ENCODE results near the gene OR2AE1. TPM values are rescaled to one million over a fixed set of nuclear protein-coding genes. Genes with fewer than 3 reads are reported as not detected.
"Not testable (repeated sequence)": the region's sequence is repeated elsewhere in the genome, so short reads cannot be mapped to it uniquely, and the experiment has no call there.

OR2AE1 gene
- total and polyA plus RNA-seq, 3 experiments from 2014 or later = 0.26 TPM; not detected in 2

DNA sequence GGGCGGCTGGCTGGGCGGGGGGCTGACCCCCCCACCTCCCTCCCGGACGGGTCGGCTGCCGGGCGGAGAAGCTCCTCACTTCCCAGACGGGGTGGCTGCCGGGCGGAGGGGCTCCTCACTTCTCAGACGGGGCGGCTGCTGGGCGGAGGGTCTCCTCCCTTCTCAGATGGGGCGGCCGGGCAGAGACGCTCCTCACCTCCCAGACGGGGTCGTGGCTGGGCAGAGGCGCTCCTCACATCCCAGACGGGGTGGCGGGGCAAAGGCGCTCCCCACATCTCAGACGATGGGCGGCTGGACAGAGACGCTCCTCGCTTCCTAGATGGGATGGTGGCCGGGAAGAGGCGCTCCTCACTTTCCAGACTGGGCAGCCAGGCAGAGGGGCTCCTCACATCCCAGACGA lies 11.5 kb upstream of the OR2AE1 start:
- H3K27ac Mint-ChIP-seq; H3K4me3 Mint-ChIP-seq; H3K4me1 ChIP-seq (ENCODE audit: insufficient read depth, low read length); H3K4me1 Mint-ChIP-seq; DNase-seq; CTCF ChIA-PET; H3K27me3 Mint-ChIP-seq; H3K27ac ChIP-seq (ENCODE audit: low read depth, low read length); H3K9me3 ChIP-seq (ENCODE audit: low read length); H3K27me3 ChIP-seq (ENCODE audit: insufficient read depth, low read length, poor library complexity, severe bottlenecking); POLR2A ChIA-PET; H3K9me3 Mint-ChIP-seq; H3K4me3 ChIP-seq (ENCODE audit: low read length); H3K36me3 ChIP-seq (ENCODE audit: insufficient read depth, low read length): not testable (repeated sequence)
- peaks cover 21 to 45% (median 29%) of the 10 kb centered on the region in 3 donors for H3K36me3 Mint-ChIP-seq

DNA sequence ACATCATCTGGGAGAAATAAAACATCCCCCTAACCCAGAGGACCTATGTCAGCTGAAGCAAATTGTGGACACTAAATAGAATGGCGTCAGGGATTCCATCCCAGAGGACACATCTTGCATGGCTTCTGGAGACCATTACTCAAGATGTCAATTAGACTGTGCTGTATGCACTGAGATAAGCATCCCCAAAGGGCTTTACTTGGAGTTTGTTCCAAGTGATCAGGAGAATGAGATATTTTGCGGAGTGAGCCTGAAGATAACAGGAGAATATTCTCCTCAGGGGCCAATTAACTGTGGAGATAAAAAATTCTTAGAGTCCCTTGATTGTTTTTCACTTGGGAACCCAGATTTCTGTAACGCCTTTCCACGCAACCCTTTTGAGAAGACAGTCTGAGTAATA lies 4.5 kb upstream of the OR2AE1 start:
- H3K9me3 ChIP-seq (ENCODE audit: low read length) = no peaks in the 10 kb centered on the region
- Mint-ChIP-seq H3K36me3 (peaks cover 0 to 5% (median 0%) of the 10 kb centered on the region in 3 donors), H3K4me3 (no peak overlapping the region), H3K27ac (no peak overlapping the region), H3K4me1 (peaks cover 0 to 2% (median 0%) of the 10 kb centered on the region in 3 donors), H3K27me3 (no peaks in the 10 kb centered on the region), H3K9me3 (no peaks in the 10 kb centered on the region)
- no peaks in the 10 kb centered on the region for H3K36me3 ChIP-seq (ENCODE audit: insufficient read depth, low read length)
- no peak overlapping the region for H3K4me3 ChIP-seq (ENCODE audit: low read length)
- no peaks in the 10 kb centered on the region for H3K27me3 ChIP-seq (ENCODE audit: insufficient read depth, low read length, poor library complexity, severe bottlenecking)
- CTCF ChIA-PET = no interaction called here
- POLR2A ChIA-PET = interaction anchor here (0.7 kb wide), 1 partner anchor 219 kb away, joined by 3 read pairs; no protein-coding TSS in a partner anchor
- H3K4me1 ChIP-seq (ENCODE audit: insufficient read depth, low read length) = no peaks in the 10 kb centered on the region
- DNase-seq = no peak
- no peak overlapping the region for H3K27ac ChIP-seq (ENCODE audit: low read depth, low read length)

DNA sequence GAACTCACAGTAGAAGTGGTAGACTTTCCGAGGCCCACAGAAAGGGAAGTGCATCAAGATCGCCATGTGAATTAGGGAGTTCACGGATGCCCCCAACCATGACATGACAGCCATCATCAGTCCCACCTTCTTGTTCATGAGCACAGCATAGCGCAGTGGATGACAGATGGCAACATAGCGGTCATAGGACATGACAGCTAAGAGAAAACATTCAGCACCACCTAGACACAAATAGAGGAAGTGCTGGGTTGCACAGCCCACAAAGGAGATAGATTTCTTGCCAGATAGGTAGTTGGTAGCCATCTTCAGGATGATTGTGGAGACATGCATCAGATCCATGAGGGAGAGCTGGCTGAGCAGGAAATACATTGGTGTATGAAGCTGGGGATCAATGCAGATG lies 342 bp downstream of the OR2AE1 start:
- H3K4me1 ChIP-seq (ENCODE audit: insufficient read depth, low read length) = no peaks in the 10 kb centered on the region
- no peak overlapping the region for H3K4me3 Mint-ChIP-seq
- H3K4me3 ChIP-seq (ENCODE audit: low read length) = no peak overlapping the region
- H3K27ac Mint-ChIP-seq = no peak overlapping the region
- no peak overlapping the region for H3K27ac ChIP-seq (ENCODE audit: low read depth, low read length)
- H3K4me1 Mint-ChIP-seq = no peaks in the 10 kb centered on the region
- ChIA-PET CTCF (no interaction called here), POLR2A (no interaction called here)
- no peaks in the 10 kb centered on the region for H3K9me3 ChIP-seq (ENCODE audit: low read length)
- H3K27me3 ChIP-seq (ENCODE audit: insufficient read depth, low read length, poor library complexity, severe bottlenecking) = no peaks in the 10 kb centered on the region
- no peaks in the 10 kb centered on the region for H3K9me3 Mint-ChIP-seq
- H3K27me3 Mint-ChIP-seq = peaks cover 0 to under 1% of the 10 kb centered on the region in 2 donors
- H3K36me3 ChIP-seq (ENCODE audit: insufficient read depth, low read length) = no peaks in the 10 kb centered on the region
- H3K36me3 Mint-ChIP-seq = peaks cover 0 to 5% (median 2%) of the 10 kb centered on the region in 3 donors
- DNase-seq = no peak

DNA sequence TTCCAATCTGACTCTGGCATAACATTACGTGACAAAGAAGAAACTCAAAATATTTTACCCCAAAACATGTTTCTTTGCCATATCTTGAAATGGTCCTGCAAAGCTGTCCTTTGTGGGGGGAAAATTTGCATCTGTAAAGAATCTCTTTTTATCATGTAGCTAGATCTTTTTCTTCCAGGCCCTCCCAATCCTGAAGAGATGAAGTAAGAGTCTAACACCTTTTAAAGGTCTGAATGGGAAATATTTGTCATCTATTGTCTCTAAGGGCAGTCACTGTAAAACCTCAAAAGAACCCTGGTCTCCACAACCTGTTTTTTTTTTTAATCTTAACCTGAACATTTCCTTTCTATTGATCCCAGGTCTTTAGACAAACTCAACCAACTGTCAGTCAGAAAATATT lies 8.6 kb downstream of the OR2AE1 start:
- peaks cover 0 to 6% (median 3%) of the 10 kb centered on the region in 5 donors for H3K9me3 Mint-ChIP-seq
- H3K4me1 Mint-ChIP-seq = no peaks in the 10 kb centered on the region
- Histone ChIP-seq H3K36me3 (ENCODE audit: insufficient read depth, low read length) (no peaks in the 10 kb centered on the region), H3K27me3 (ENCODE audit: insufficient read depth, low read length, poor library complexity, severe bottlenecking) (peaks cover 4% of the 10 kb centered on the region), H3K4me3 (ENCODE audit: low read length) (no peak overlapping the region), H3K9me3 (ENCODE audit: low read length) (no peaks in the 10 kb centered on the region), H3K27ac (ENCODE audit: low read depth, low read length) (no peak overlapping the region), H3K4me1 (ENCODE audit: insufficient read depth, low read length) (no peaks in the 10 kb centered on the region)
- peaks cover 0 to 6% (median 1%) of the 10 kb centered on the region in 3 donors for H3K36me3 Mint-ChIP-seq
- no peak for DNase-seq
- H3K4me3 Mint-ChIP-seq = no peak overlapping the region
- ChIA-PET POLR2A (no interaction called here), CTCF (no interaction called here)
- H3K27ac Mint-ChIP-seq = peak overlapping the region in 1 of 8 donors; percentile 68
- H3K27me3 Mint-ChIP-seq = peaks cover 5 to 47% of the 10 kb centered on the region in 2 donors

DNA sequence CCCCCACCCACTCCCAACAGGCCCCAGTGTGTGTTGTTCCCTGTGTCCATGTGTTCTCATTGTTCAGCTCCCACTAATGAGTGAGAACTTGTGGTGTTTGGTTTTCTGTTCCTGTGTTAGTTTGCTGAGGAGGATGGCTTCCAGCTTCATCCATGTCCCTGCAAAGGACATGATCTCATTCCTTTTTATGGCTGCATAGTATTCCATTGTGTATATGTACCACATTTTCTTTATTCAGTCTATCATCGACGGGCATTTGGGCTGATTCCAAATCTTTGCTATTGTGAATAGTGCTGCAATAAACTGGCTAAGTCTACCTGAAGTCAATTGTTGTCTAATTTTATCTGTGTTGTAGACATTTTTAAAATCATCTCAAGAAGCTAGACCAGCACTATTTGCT lies 9.4 kb downstream of the OR2AE1 start:
- POLR2A ChIA-PET; DNase-seq; H3K9me3 Mint-ChIP-seq; H3K27ac ChIP-seq (ENCODE audit: low read depth, low read length); H3K36me3 ChIP-seq (ENCODE audit: insufficient read depth, low read length); H3K27ac Mint-ChIP-seq; H3K27me3 ChIP-seq (ENCODE audit: insufficient read depth, low read length, poor library complexity, severe bottlenecking); H3K4me3 ChIP-seq (ENCODE audit: low read length); H3K36me3 Mint-ChIP-seq; H3K4me1 Mint-ChIP-seq; H3K9me3 ChIP-seq (ENCODE audit: low read length); CTCF ChIA-PET; H3K4me3 Mint-ChIP-seq; H3K4me1 ChIP-seq (ENCODE audit: insufficient read depth, low read length): not testable (repeated sequence)
- H3K27me3 Mint-ChIP-seq = peaks cover 7 to 54% of the 10 kb centered on the region in 2 donors

DNA sequence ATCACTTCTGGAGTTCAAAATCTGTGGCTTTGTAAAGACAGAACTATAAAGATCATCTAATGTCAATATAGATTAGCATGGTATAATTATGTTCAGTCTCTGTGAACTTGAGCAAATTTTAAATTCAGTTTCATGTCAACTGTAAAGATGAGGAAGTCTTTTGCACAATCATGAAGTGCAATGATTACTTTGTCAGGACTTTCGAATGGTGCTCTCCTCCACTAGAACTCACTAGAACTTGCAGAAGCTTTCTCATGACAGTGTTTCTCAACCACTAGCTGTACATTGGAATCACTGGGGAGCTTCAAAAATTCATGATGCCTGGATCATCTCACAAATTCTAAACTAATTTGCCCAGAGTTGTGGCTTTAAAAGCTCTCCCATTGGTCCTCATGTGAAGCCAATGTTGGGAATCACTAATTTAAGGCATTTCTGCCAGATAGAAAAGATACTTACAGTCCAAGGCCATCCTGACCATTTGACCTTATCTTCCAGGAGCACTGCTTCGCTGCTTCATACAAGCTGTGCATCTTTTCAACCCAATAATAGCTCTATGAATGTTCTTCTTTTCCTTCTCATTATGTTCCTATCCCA lies 12.9 kb downstream of the OR2AE1 start:
- Mint-ChIP-seq H3K9me3 (peaks cover 0 to 6% (median 3%) of the 10 kb centered on the region in 5 donors), H3K27ac (no peak overlapping the region), H3K27me3 (peaks cover 8 to 69% of the 10 kb centered on the region in 2 donors), H3K4me1 (no peaks in the 10 kb centered on the region), H3K4me3 (no peak overlapping the region), H3K36me3 (peaks cover 0 to 6% (median 0%) of the 10 kb centered on the region in 3 donors)
- no peak for DNase-seq
- H3K9me3 ChIP-seq (ENCODE audit: low read length) = no peaks in the 10 kb centered on the region
- H3K36me3 ChIP-seq (ENCODE audit: insufficient read depth, low read length) = no peaks in the 10 kb centered on the region
- ChIA-PET CTCF (no interaction called here), POLR2A (no interaction called here)
- no peaks in the 10 kb centered on the region for H3K4me1 ChIP-seq (ENCODE audit: insufficient read depth, low read length)
- H3K27me3 ChIP-seq (ENCODE audit: insufficient read depth, low read length, poor library complexity, severe bottlenecking) = peaks cover 4% of the 10 kb centered on the region
- H3K4me3 ChIP-seq (ENCODE audit: low read length) = no peak overlapping the region
- H3K27ac ChIP-seq (ENCODE audit: low read depth, low read length) = no peak overlapping the region

DNA sequence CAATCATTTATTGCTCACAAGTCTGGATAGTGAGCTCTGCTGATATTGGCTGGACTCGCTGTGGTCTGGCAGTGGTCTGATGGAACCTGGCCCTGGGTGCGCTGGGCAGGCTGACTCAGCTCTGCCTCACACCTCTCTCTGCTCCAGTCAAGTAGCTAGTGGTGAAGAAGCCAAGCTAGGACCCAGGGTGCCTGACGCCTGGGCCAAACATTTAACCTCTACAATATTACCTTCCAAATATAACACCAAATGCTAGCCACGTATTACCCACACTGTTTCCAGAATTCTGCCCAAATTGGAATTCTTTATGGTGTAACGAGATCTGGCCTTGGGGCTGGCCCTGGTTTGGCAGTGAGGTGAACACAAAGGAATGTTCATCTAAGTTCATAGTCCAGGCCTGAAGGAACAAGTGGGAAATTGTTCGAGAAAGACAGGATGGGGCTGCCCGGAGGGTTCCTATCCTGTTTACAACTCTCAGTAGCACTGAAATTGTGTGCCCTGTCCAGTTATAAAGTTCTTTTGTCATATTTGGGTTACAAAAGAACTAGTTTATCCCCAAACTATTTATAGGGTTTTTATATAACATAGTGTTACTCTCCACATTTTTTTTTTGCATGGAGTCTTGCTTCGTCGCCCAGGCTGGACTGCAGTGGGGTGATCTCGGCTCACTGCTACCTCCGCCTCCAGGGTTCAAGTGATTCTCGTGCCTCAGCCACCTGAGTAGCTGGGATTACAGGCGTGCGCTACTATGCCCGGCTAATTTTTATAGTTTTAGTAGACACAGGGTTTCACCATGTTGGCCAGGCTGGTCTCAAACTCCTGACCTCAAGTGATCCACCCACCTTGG lies 16.3 kb downstream of the OR2AE1 start:
- Histone ChIP-seq H3K27me3 (ENCODE audit: insufficient read depth, low read length, poor library complexity, severe bottlenecking) (no peaks in the 10 kb centered on the region), H3K27ac (ENCODE audit: low read depth, low read length) (no peak overlapping the region), H3K4me3 (ENCODE audit: low read length) (no peak overlapping the region), H3K36me3 (ENCODE audit: insufficient read depth, low read length) (no peaks in the 10 kb centered on the region), H3K4me1 (ENCODE audit: insufficient read depth, low read length) (no peaks in the 10 kb centered on the region), H3K9me3 (ENCODE audit: low read length) (no peaks in the 10 kb centered on the region)
- CTCF ChIA-PET = no interaction called here
- no peaks in the 10 kb centered on the region for H3K36me3 Mint-ChIP-seq
- POLR2A ChIA-PET = no interaction called here
- no peak overlapping the region for H3K27ac Mint-ChIP-seq
- DNase-seq = no peak
- no peak overlapping the region for H3K4me3 Mint-ChIP-seq
- peaks cover 18 to 60% of the 10 kb centered on the region in 2 donors for H3K27me3 Mint-ChIP-seq
- no peaks in the 10 kb centered on the region for H3K4me1 Mint-ChIP-seq
- H3K9me3 Mint-ChIP-seq = no peaks in the 10 kb centered on the region

DNA sequence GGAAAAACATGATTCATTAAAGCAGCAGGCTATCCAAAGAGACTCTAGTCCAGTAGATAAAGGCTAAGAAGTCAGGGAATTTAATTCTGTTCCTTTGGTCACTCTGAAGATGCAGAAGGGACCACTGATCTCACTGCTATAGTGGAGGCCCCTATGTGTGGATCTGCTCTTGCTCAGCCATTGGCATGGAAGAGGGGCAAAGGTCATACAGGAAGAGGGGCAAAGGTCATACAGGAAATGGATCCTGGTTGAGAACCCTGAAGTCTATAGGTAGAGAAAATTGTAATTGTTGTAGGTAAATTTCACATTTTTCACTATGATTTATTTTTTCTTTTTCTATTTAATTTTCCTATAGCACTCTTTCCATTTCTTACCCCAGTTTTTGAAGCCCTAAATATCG lies 21.6 kb downstream of the OR2AE1 start:
- Mint-ChIP-seq H3K36me3 (no peaks in the 10 kb centered on the region), H3K27ac (no peak overlapping the region), H3K27me3 (peaks cover 17 to 34% of the 10 kb centered on the region in 2 donors), H3K9me3 (peaks cover 0 to 3% (median 0%) of the 10 kb centered on the region in 5 donors), H3K4me3 (no peak overlapping the region), H3K4me1 (no peaks in the 10 kb centered on the region)
- Histone ChIP-seq H3K4me3 (ENCODE audit: low read length) (no peak overlapping the region), H3K27ac (ENCODE audit: low read depth, low read length) (no peak overlapping the region), H3K36me3 (ENCODE audit: insufficient read depth, low read length) (no peaks in the 10 kb centered on the region), H3K27me3 (ENCODE audit: insufficient read depth, low read length, poor library complexity, severe bottlenecking) (no peaks in the 10 kb centered on the region), H3K9me3 (ENCODE audit: low read length) (no peaks in the 10 kb centered on the region), H3K4me1 (ENCODE audit: insufficient read depth, low read length) (no peaks in the 10 kb centered on the region)
- no peak for DNase-seq
- CTCF ChIA-PET = no interaction called here
- POLR2A ChIA-PET = no interaction called here

Measured in CD8-positive, alpha-beta memory T cell (primary cell).